NOMO-1 treated with dmso at 0.1 percent for 144 hours (cell line): ENCODE results near the gene PXDC1.
"Not testable (repeated sequence)": the region's sequence is repeated elsewhere in the genome, so short reads cannot be mapped to it uniquely, and the experiment has no call there.

Experiments
- DNase-seq: peaks from one replicate; lab custom pipeline; 2025; ENCODE audit not compliant: unreplicated experiment; lab: John Stamatoyannopoulos, UW

Gene PXDC1

GRCh38 chr6:3734023-3734422 is 17.5 kb downstream of the PXDC1 start:
- no peak for DNase-seq

- no peak for DNase-seq
These were observed 18.1 kb downstream of the PXDC1 start for GRCh38 chr6:3733321-3733925.

- DNase-seq: peak; percentile 17
These were observed 19.0 kb downstream of the PXDC1 start for GRCh38 chr6:3732345-3733141.

GRCh38 chr6:3731700-3732099 is 19.8 kb downstream of the PXDC1 start:
- no peak for DNase-seq

GRCh38 chr6:3729603-3730344 is 21.7 kb downstream of the PXDC1 start:
- no peak for DNase-seq

- no peak for DNase-seq
These were observed 23.9 kb downstream of the PXDC1 start for GRCh38 chr6:3727593-3728108.

GRCh38 chr6:3727036-3727435 is 24.5 kb downstream of the PXDC1 start:
- DNase-seq: no peak

GRCh38 chr6:3726421-3726820 is 25.1 kb downstream of the PXDC1 start:
- DNase-seq: no peak

GRCh38 chr6:3725145-3726047 is 26.1 kb downstream of the PXDC1 start:
- no peak for DNase-seq

- DNase-seq: no peak
These were observed 26.9 kb downstream of the PXDC1 start for GRCh38 chr6:3724451-3725144.

- DNase-seq: no peak
These were observed 27.5 kb downstream of the PXDC1 start for GRCh38 chr6:3723966-3724365.

GRCh38 chr6:3723251-3723650 is 28.3 kb downstream of the PXDC1 start:
- no peak for DNase-seq

GRCh38 chr6:3722785-3723184 is 28.7 kb downstream of the PXDC1 start:
- no peak for DNase-seq

GRCh38 chr6:3721810-3722621 is 29.5 kb downstream of the PXDC1 start:
- DNase-seq: no peak

GRCh38 chr6:3720770-3721169 is 30.7 kb downstream of the PXDC1 start:
- not testable (repeated sequence) for DNase-seq

GRCh38 chr6:3719462-3720308 is 31.8 kb downstream of the PXDC1 start:
- no peak for DNase-seq

- no peak for DNase-seq
These were observed 33.1 kb downstream of the PXDC1 start for GRCh38 chr6:3718407-3718806.

GRCh38 chr6:3715285-3715684 is 36.2 kb downstream of the PXDC1 start:
- no peak for DNase-seq
